ENCODE data around the gene CAMK4.

DNA sequence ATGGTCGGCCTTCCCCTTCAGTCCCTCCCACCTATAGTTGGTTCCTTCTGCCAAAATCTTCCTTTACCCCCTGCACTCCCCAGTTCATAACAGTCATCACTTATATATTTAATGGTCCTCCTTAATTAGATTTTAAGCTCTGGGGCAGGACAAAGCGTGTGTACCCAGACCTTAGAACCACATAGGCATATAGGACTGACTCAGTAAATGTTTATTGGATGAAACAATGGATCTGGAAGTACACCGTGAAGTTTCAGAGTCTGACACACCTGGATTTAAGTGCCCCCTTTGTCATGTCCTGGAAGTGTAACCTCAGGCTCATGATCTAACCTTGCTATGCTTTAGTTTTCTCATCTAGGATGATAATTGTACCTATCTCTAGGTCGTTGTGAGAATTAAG, 256.2 kb downstream of the CAMK4 start:
- TF ChIP-seq, protein P1, sequence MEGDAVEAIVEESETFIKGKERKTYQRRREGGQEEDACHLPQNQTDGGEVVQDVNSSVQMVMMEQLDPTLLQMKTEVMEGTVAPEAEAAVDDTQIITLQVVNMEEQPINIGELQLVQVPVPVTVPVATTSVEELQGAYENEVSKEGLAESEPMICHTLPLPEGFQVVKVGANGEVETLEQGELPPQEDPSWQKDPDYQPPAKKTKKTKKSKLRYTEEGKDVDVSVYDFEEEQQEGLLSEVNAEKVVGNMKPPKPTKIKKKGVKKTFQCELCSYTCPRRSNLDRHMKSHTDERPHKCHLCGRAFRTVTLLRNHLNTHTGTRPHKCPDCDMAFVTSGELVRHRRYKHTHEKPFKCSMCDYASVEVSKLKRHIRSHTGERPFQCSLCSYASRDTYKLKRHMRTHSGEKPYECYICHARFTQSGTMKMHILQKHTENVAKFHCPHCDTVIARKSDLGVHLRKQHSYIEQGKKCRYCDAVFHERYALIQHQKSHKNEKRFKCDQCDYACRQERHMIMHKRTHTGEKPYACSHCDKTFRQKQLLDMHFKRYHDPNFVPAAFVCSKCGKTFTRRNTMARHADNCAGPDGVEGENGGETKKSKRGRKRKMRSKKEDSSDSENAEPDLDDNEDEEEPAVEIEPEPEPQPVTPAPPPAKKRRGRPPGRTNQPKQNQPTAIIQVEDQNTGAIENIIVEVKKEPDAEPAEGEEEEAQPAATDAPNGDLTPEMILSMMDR (optimal IDR thresholded peaks at IDR 0.05 in 1 of 3, IDR thresholded peaks at IDR 0.05 in 1 of 3, conservative IDR thresholded peaks at IDR 0.05 in 1 of 3; ENCODE audit: extremely low read depth in 1 of 3, insufficient read depth in 2 of 3, low read length in 3 of 3), result no peak
- TF ChIP-seq EZH2 (IDR thresholded peaks at IDR 0.05; ENCODE audit: low read length), result no peak

Measured in keratinocyte (primary cell).